Muscle layer of colon (tissue), 2 donors: ENCODE results near the gene MAPK8IP3.

ENCODE experiments used
- H3K27ac ChIP-seq: one replicate; pipeline ENCODE4 v1.7.0; 2013; ENCODE audit warnings: low read depth, mild to moderate bottlenecking, low read length, moderate library complexity
- H3K27me3 ChIP-seq, 2 donors: one replicate each; pipeline ENCODE4 v1.7.0; 2013; ENCODE audit warnings: low read length in 2 of 2, mild to moderate bottlenecking in 2 of 2; ENCODE audit not compliant: insufficient read depth in 2 of 2, control insufficient read depth in 1 of 2
- H3K36me3 ChIP-seq: one replicate; pipeline ENCODE4 v1.7.0; 2013; ENCODE audit warnings: mild to moderate bottlenecking, low read length; ENCODE audit not compliant: insufficient read depth
- H3K4me1 ChIP-seq: one replicate; pipeline ENCODE4 v1.7.0; 2013; ENCODE audit warnings: mild to moderate bottlenecking, low read length; ENCODE audit not compliant: insufficient read depth
- H3K4me3 ChIP-seq, 2 donors: one replicate each; pipeline ENCODE4 v1.7.0; 2013; ENCODE audit warnings: low read length in 2 of 2, low read depth in 1 of 2, mild to moderate bottlenecking in 1 of 2, moderate library complexity in 1 of 2
- H3K9ac ChIP-seq: one replicate; pipeline ENCODE4 v1.7.0; 2013; ENCODE audit warnings: low read length
- H3K9me3 ChIP-seq: one replicate; pipeline ENCODE4 v1.7.0; 2013; ENCODE audit warnings: mild to moderate bottlenecking, low read length
- donor health status: abdominal sarcoma.
- donor health status: Adenocarcinoma of cecum.

Gene MAPK8IP3

GRCh38 chr16:1768767-1769401 is 62.9 kb downstream of the MAPK8IP3 start:
- Histone ChIP-seq H3K27ac (no peak overlapping the region), H3K4me1 (peaks cover 18% of the 10 kb centered on the region), H3K9ac (no peak overlapping the region), H3K4me3 (no peak overlapping the region), H3K9me3 (no peaks in the 10 kb centered on the region), H3K36me3 (peaks cover 39% of the 10 kb centered on the region), H3K27me3 (no peaks in the 10 kb centered on the region)

- H3K9me3 ChIP-seq, result no peaks in the 10 kb centered on the region
- peak overlapping the region in 1 of 2 donors; percentile 66 for H3K4me3 ChIP-seq
- peak overlapping the region; percentile 82 for H3K27ac ChIP-seq
- peaks cover 33% of the 10 kb centered on the region for H3K36me3 ChIP-seq
- H3K27me3 ChIP-seq, result no peaks in the 10 kb centered on the region
- no peak overlapping the region for H3K9ac ChIP-seq
- H3K4me1 ChIP-seq, result peaks cover 25% of the 10 kb centered on the region
Observed at GRCh38 chr16:1769402-1770300, 63.7 kb downstream of the MAPK8IP3 start.

- Histone ChIP-seq H3K4me1 (peaks cover 29% of the 10 kb centered on the region), H3K9ac (no peak overlapping the region), H3K27me3 (no peaks in the 10 kb centered on the region), H3K4me3 (peak overlapping the region; percentile 66 to 82), H3K9me3 (no peaks in the 10 kb centered on the region), H3K36me3 (peaks cover 31% of the 10 kb centered on the region), H3K27ac (peak overlapping the region; percentile 82)
Observed at GRCh38 chr16:1770328-1771187, 64.6 kb downstream of the MAPK8IP3 start.

GRCh38 chr16:1771188-1771863 is 65.3 kb downstream of the MAPK8IP3 start, which contains the start of gene NME3:
TSS of gene NME3 (minus strand) at chr16:1771543. CDS start at chr16:1771534, 9 bp downstream.
- H3K27me3 ChIP-seq, result no peaks in the 10 kb centered on the region
- peaks cover 26% of the 10 kb centered on the region for H3K36me3 ChIP-seq
- H3K9ac ChIP-seq, result peak within 1 kb of the TSS; percentile 33
- no peaks in the 10 kb centered on the region for H3K9me3 ChIP-seq
- peaks cover 29% of the 10 kb centered on the region for H3K4me1 ChIP-seq
- H3K27ac ChIP-seq, result peak within 1 kb of the TSS; percentile 82
- H3K4me3 ChIP-seq, result peak within 1 kb of the TSS; percentile 83 to 92

GRCh38 chr16:1771864-1772361 is 65.9 kb downstream of the MAPK8IP3 start:
- Histone ChIP-seq H3K36me3 (peaks cover 28% of the 10 kb centered on the region), H3K4me3 (peak overlapping the region; percentile 83 to 92), H3K27me3 (no peaks in the 10 kb centered on the region), H3K4me1 (peaks cover 29% of the 10 kb centered on the region), H3K9me3 (no peaks in the 10 kb centered on the region), H3K27ac (peak overlapping the region; percentile 73), H3K9ac (peak overlapping the region; percentile 33)

GRCh38 chr16:1772362-1772907 is 66.4 kb downstream of the MAPK8IP3 start, which contains the start of gene EME2:
TSS of gene EME2 (plus strand) at chr16:1772810. CDS start at chr16:1773228, 418 bp downstream.
- peaks cover 26% of the 10 kb centered on the region for H3K36me3 ChIP-seq

GRCh38 chr16:1772908-1773702 is 67.1 kb downstream of the MAPK8IP3 start, which contains the start of gene MRPS34:
TSS of gene MRPS34 (minus strand) at chr16:1773134. CDS start at chr16:1773119, 15 bp downstream.
- H3K4me1 ChIP-seq, result peaks cover 29% of the 10 kb centered on the region
- peak within 1 kb of the TSS; percentile 57 for H3K9ac ChIP-seq
- peaks cover 24% of the 10 kb centered on the region for H3K36me3 ChIP-seq
- H3K27ac ChIP-seq, result peak within 1 kb of the TSS; percentile 75
- peak within 1 kb of the TSS; percentile 83 to 92 for H3K4me3 ChIP-seq
- no peaks in the 10 kb centered on the region for H3K9me3 ChIP-seq
- H3K27me3 ChIP-seq, result no peaks in the 10 kb centered on the region

More at GRCh38 chr16:1772362-1772907, 66.4 kb downstream of the MAPK8IP3 start, which contains the start of gene EME2:
- Histone ChIP-seq H3K27me3 (no peaks in the 10 kb centered on the region), H3K4me3 (peak within 1 kb of the TSS; percentile 83 to 92), H3K9me3 (no peaks in the 10 kb centered on the region), H3K4me1 (peaks cover 29% of the 10 kb centered on the region), H3K27ac (peak within 1 kb of the TSS; percentile 75), H3K9ac (peak within 1 kb of the TSS; percentile 57)

- Histone ChIP-seq H3K4me1 (peaks cover 29% of the 10 kb centered on the region), H3K27me3 (no peaks in the 10 kb centered on the region), H3K4me3 (peak overlapping the region; percentile 83 to 92), H3K36me3 (peaks cover 23% of the 10 kb centered on the region), H3K9me3 (no peaks in the 10 kb centered on the region), H3K27ac (peak overlapping the region; percentile 75), H3K9ac (peak overlapping the region; percentile 57)
Observed at GRCh38 chr16:1773703-1774447, 67.9 kb downstream of the MAPK8IP3 start.

- Histone ChIP-seq H3K36me3 (peaks cover 23% of the 10 kb centered on the region), H3K4me3 (peak overlapping the region in 1 of 2 donors; percentile 92), H3K27ac (no peak overlapping the region), H3K9me3 (no peaks in the 10 kb centered on the region), H3K9ac (no peak overlapping the region), H3K4me1 (peaks cover 29% of the 10 kb centered on the region), H3K27me3 (no peaks in the 10 kb centered on the region)
Observed at GRCh38 chr16:1774448-1774780, 68.4 kb downstream of the MAPK8IP3 start.
